Activated CD8-positive, alpha-beta memory T cell treated with anti-CD3 and anti-CD28 coated beads, Interleukin-2, amount 50 U/mL, for 4 hours (primary cell): ENCODE measurements around the gene KLHL29.

ENCODE experiments used
- DNase-seq: peaks from one replicate; pipeline ENCODE4 v3.0.0-alpha.2; 2020

KLHL29 gene

GRCh38 chr2:23559561-23560239 lies 174.7 kb downstream of the KLHL29 start:
- DNase-seq = no peak

GRCh38 chr2:23561088-23561487 lies 176.1 kb downstream of the KLHL29 start:
- no peak for DNase-seq

- no peak for DNase-seq
These were observed 176.6 kb downstream of the KLHL29 start for GRCh38 chr2:23561544-23561943.

GRCh38 chr2:23562143-23562542 lies 177.2 kb downstream of the KLHL29 start:
- DNase-seq = no peak

- DNase-seq = no peak
These were observed 178.2 kb downstream of the KLHL29 start for GRCh38 chr2:23563151-23563550.

- no peak for DNase-seq
These were observed 179.0 kb downstream of the KLHL29 start for GRCh38 chr2:23563673-23564614.

GRCh38 chr2:23564615-23564960 lies 179.6 kb downstream of the KLHL29 start:
- no peak for DNase-seq

- no peak for DNase-seq
These were observed 180.4 kb downstream of the KLHL29 start for GRCh38 chr2:23565374-23565773.

GRCh38 chr2:23565814-23566213 lies 180.8 kb downstream of the KLHL29 start:
- no peak for DNase-seq

- DNase-seq = no peak
These were observed 181.5 kb downstream of the KLHL29 start for GRCh38 chr2:23566241-23567142.

GRCh38 chr2:23567161-23567756 lies 182.3 kb downstream of the KLHL29 start:
- DNase-seq = no peak

- no peak for DNase-seq
These were observed 183.2 kb downstream of the KLHL29 start for GRCh38 chr2:23568211-23568610.

- no peak for DNase-seq
These were observed 183.7 kb downstream of the KLHL29 start for GRCh38 chr2:23568626-23569190.

GRCh38 chr2:23569761-23570365 lies 184.9 kb downstream of the KLHL29 start:
- DNase-seq = no peak

- no peak for DNase-seq
These were observed 186.1 kb downstream of the KLHL29 start for GRCh38 chr2:23571085-23571484.

GRCh38 chr2:23571527-23572282 lies 186.7 kb downstream of the KLHL29 start:
- no peak for DNase-seq

GRCh38 chr2:23574919-23575654 lies 190.1 kb downstream of the KLHL29 start:
- DNase-seq = no peak

- DNase-seq = no peak
These were observed 194.1 kb downstream of the KLHL29 start for GRCh38 chr2:23578964-23579671.

- DNase-seq = no peak
These were observed 194.7 kb downstream of the KLHL29 start for GRCh38 chr2:23579674-23580073.

GRCh38 chr2:23583467-23583866 lies 198.5 kb downstream of the KLHL29 start:
- no peak for DNase-seq
